Pancreas (tissue), 10 donors: ENCODE data around the gene TRIO. TPM values are rescaled to one million over a fixed set of nuclear protein-coding genes. Genes with fewer than 3 reads are reported as not detected.

Experiments used
- ATAC-seq, 4 donors: fragments of 200-7000 bp; cut with Tn5 transposase; one replicate each; pipeline versions ENCODE4 v1.8.0 to v1.9.1; 2020; ENCODE audit warnings: mild to moderate bottlenecking in 4 of 4, moderate library complexity in 4 of 4
- DNase-seq, 6 donors: peaks; one replicate each; pipeline ENCODE4 v3.0.0-alpha.2; 2020
- FAIRE-seq: peaks from 2 replicates; lab custom pipeline; 2012; peaks lifted over from hg19 to GRCh38; lab: Jason Lieb, UNC
- H3K27ac ChIP-seq, 4 donors: fragments of 200-600 bp; sonication (generic); 1 replicate in 3 of 4; 2 replicates in 1 of 4; pipeline versions ENCODE4 v1.5.0 to v1.8.0; 2020
- H3K27me3 ChIP-seq, 4 donors: fragments of 200-600 bp; one replicate each; pipeline ENCODE4 v1.8.0; 2021
- H3K36me3 ChIP-seq, 3 donors: fragments of 200-600 bp; sonication (generic) in 1 of 3; one replicate each; pipeline versions ENCODE4 v1.5.0 to v1.8.0; 2020 to 2021
- H3K4me1 ChIP-seq, 3 donors: fragments of 200-600 bp; one replicate each; pipeline ENCODE4 v1.8.0; 2021
- H3K4me3 ChIP-seq, 4 donors: fragments of 200-600 bp; sonication (generic) in 2 of 4; one replicate each; pipeline versions ENCODE4 v1.5.0 to v1.8.0; 2020 to 2021
- H3K9me3 ChIP-seq, 4 donors: fragments of 200-600 bp; one replicate each; pipeline ENCODE4 v1.8.0; 2021
- WGBS, 2 donors: extraction: QIAGEN DNeasy Blood & Tissue Kit; methylation state at CpG; one replicate each; pipeline ENCODE4 v1.1.7; 2013; 5-methylcytosine and 5-hydroxymethylcytosine counted together
- intact Hi-C, 3 donors: fragments of 100-400 bp; cut with DNase I; formaldehyde crosslinking; loops; one replicate each; pipeline versions ENCODE4 v1.11.1 to v1.14.2; 2022
- polyA plus RNA-seq, 2 donors: library from polyadenylated mRNA; stranded (reverse); fragments of 200-250 nt; gene quantifications; one replicate each; pipeline ENCODE4 v1.2.3, GENCODE V29; 2013
- total RNA-seq, 6 donors: library from RNA; stranded (reverse); fragmentation: NEBNext Ultra II Directional in 4 of 6; extraction: Animal tissue kit (Norgen Biotek cat#: 25700) in 4 of 6; gene quantifications; one replicate each; pipeline versions ENCODE4 v1.2.1 to v1.2.4, GENCODE V29; 2021 to 2023
- TF ChIP-seq, protein P1 (sequence below), 4 donors: fragments of 200-600 bp; sonication (generic) in 3 of 4; IDR thresholded peaks; one replicate each; pipeline versions ENCODE4 v1.5.0 to v1.8.0; 2021; ENCODE audit warnings: antibody characterized with exemption in 4 of 4
- donor health status: healthy with polysubstance abuse.
- donor health status: DM: no; HTN: no; CAD: no; lungs with moderate emphysema.
- donor health status: DM: no; HTN: no; CAD: no.
- donor health status: control.
- donor health status: control.
- donor health status: Bipolar disorder and iron deficiency.
- donor health status: DM: yes; HTN: yes; CAD: no.
- donor health status: DM: no; HTN: no; CAD: no.
- donor health status: DM: no; HTN: no; CAD: no.
- donor health status: DM: yes; HTN: yes; CAD: no.

Gene TRIO
- total and polyA plus RNA-seq, 8 donors = 27.3 to 82.5 (median 38.3) TPM

DNA sequence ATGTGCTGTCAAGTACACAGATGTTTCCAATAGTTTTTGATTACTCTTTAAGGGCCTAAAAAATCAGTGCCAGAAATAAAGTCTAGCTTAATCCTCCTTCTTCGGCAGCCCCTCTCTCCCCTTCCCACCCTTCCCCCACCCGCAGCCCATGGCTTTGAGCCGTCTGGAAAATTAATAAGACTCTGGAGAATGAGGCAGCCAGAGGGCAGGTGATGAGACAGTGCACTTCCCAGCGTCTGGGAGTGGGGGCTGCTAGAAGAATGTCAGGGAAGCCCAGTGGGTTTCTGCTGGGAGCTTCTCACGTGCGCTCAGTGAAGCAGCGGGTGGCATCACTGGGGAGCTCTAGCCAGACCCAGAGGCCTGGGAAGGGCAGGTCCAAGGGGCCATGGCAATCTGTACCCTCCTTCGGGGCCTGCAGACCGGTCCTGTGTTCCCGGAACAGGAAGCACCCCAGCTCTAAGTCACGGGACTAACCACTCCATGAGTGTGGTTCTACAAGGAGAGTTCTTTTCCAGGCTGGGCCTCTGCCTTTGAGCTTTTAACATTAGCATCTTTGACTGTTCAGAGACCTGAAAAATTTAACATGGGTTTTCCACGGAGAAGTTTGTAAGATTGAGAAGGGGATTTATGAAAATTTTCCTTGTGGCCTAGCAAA lies 273.6 kb downstream of the TRIO start:
- DNase-seq (no peak), FAIRE-seq (no peak), ATAC-seq (no peak)
- H3K9me3 ChIP-seq = no peaks in the 10 kb centered on the region
- WGBS, 2 donors = 89% methylated on average over 12 of the region's 12 CpGs
- TF ChIP-seq, protein P1, sequence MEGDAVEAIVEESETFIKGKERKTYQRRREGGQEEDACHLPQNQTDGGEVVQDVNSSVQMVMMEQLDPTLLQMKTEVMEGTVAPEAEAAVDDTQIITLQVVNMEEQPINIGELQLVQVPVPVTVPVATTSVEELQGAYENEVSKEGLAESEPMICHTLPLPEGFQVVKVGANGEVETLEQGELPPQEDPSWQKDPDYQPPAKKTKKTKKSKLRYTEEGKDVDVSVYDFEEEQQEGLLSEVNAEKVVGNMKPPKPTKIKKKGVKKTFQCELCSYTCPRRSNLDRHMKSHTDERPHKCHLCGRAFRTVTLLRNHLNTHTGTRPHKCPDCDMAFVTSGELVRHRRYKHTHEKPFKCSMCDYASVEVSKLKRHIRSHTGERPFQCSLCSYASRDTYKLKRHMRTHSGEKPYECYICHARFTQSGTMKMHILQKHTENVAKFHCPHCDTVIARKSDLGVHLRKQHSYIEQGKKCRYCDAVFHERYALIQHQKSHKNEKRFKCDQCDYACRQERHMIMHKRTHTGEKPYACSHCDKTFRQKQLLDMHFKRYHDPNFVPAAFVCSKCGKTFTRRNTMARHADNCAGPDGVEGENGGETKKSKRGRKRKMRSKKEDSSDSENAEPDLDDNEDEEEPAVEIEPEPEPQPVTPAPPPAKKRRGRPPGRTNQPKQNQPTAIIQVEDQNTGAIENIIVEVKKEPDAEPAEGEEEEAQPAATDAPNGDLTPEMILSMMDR (IDR thresholded peaks at IDR 0.05) = no peak
- H3K4me1 ChIP-seq = no peaks in the 10 kb centered on the region
- H3K27me3 ChIP-seq = no peaks in the 10 kb centered on the region
- H3K4me3 ChIP-seq = no peak overlapping the region
- intact Hi-C loops = no loop called here
- H3K36me3 ChIP-seq = peaks cover 0 to 7% (median 0%) of the 10 kb centered on the region in 3 donors
- no peak overlapping the region for H3K27ac ChIP-seq

DNA sequence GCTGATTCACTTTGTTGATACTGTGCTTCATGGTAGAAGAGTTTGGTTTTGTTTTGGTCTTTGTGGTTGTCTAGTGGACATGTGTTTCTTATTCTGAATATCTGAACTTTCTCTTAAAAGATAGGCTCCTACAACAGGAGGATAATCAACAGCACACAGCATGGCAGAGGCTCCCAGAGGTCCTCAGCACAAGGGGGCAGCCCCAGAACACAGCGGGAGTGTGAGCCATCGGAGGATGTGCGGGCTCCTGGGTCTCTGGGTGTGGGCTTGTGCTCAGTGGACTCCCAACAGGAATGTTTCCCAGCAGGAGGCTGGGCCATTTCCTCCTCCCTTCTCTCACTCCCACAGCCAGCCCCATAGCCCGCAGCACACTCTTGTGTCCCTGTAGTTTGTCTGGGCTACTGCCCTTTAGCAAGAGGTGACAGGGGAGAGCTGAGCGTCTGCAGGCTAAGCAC lies 274.2 kb downstream of the TRIO start:
- Histone ChIP-seq H3K4me1 (no peaks in the 10 kb centered on the region), H3K27me3 (no peaks in the 10 kb centered on the region), H3K4me3 (no peak overlapping the region), H3K9me3 (no peaks in the 10 kb centered on the region), H3K27ac (no peak overlapping the region), H3K36me3 (peaks cover 0 to 1% (median 0%) of the 10 kb centered on the region in 3 donors)
- FAIRE-seq = no peak
- ATAC-seq = peak in 2 of 4 donors; percentile 47 to 55
- intact Hi-C loops = no loop called here
- TF ChIP-seq, protein P1 (IDR thresholded peaks at IDR 0.05) = no peak
- no peak for DNase-seq
- 87 to 89% methylated on average over 5 of the region's 5 CpGs for WGBS, 2 donors

DNA sequence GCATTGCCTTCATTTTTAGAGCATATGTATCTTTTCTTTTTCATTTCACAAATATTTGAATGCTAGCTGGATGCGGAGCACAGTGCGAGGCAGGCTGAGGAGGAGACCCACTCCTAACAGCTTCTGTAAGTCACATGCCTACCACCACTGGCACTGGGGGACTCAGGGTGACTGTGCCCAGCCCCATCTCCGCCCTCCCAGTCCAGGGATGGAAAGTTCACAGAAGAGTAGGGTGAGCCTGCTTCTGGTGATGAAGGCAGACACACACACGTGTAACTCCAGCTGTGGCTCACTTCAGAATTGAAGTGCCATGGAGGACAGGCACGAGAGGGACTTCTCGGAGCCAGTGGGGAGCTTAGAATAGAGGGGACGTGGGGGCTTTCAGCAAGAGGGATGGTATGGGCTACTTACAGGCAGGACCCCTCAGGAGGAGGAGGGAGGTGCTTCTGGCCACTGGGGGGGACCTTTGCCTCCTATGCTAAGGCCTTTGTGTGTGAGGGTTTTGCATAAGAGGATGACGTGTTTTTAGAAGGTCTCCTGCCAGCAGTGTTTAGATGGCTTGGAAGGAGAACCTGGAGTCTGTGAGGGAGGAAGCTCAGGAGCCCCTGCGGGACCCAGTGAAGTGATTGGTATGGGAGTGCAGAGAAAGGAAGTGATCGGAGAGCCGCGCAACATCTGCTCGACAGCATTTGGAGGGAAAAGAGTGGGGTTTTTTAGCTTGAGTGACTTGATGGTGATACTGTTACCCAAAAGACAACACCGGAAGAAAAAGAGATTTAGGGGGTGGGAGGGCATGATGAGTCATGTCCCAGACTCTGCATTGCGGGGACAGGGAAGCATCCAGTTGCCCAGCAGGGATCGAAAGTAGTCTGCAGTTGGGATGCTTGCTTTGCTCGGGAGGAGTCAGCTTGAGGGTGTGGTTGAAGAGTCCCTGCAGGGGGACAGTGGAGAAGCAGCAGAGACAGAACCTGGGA lies 274.9 kb downstream of the TRIO start:
- H3K36me3 ChIP-seq = peaks cover 0 to 4% (median 0%) of the 10 kb centered on the region in 3 donors
- no peaks in the 10 kb centered on the region for H3K4me1 ChIP-seq
- WGBS, 2 donors = 91% methylated on average over 17 of the region's 17 CpGs
- no peaks in the 10 kb centered on the region for H3K27me3 ChIP-seq
- no peak overlapping the region for H3K4me3 ChIP-seq
- TF ChIP-seq, protein P1 (IDR thresholded peaks at IDR 0.05) = no peak
- intact Hi-C loops = no loop called here
- no peak overlapping the region for H3K27ac ChIP-seq
- DNase-seq (no peak), ATAC-seq (no peak), FAIRE-seq (no peak)
- H3K9me3 ChIP-seq = no peaks in the 10 kb centered on the region

DNA sequence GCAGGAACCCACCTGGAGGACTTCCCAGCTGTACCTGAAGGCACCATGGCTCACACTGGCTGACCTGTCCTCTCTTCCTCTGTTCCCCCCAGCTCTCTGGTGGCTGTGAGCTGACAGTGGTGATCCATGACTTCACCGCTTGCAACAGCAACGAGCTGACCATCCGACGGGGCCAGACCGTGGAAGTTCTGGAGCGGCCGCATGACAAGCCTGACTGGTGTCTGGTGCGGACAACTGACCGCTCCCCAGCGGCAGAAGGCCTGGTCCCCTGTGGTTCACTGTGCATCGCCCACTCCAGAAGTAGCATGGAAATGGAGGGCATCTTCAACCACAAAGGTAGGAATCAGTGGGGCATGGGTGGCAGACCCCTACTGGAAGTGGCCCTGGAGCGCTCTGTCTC lies 276.5 kb downstream of the TRIO start:
- no peak overlapping the region for H3K4me3 ChIP-seq
- TF ChIP-seq, protein P1 (IDR thresholded peaks at IDR 0.05) = no peak
- no peaks in the 10 kb centered on the region for H3K27me3 ChIP-seq
- DNase-seq (no peak), FAIRE-seq (no peak), ATAC-seq (no peak)
- H3K36me3 ChIP-seq = peaks cover 0 to 4% (median 0%) of the 10 kb centered on the region in 3 donors
- intact Hi-C loops = no loop called here
- 96 to 97% methylated on average over 12 of the region's 12 CpGs for WGBS, 2 donors
- no peaks in the 10 kb centered on the region for H3K9me3 ChIP-seq
- no peaks in the 10 kb centered on the region for H3K4me1 ChIP-seq
- no peak overlapping the region for H3K27ac ChIP-seq
